Skeletal muscle satellite cell (primary cell): ENCODE measurements around the gene CEPT1.

Experiments
- H3K27me3 ChIP-seq: 2 replicates; pipeline ENCODE4 v1.7.0; 2013; ENCODE audit warnings: low read length; ENCODE audit not compliant: control insufficient read depth, insufficient read depth
- H3K36me3 ChIP-seq: 2 replicates; pipeline ENCODE4 v1.7.0; 2013; ENCODE audit warnings: mild to moderate bottlenecking, control low read depth, low read length; ENCODE audit not compliant: insufficient read depth
- H3K4me1 ChIP-seq: 2 replicates; pipeline ENCODE4 v1.7.0; 2013; ENCODE audit warnings: low read length; ENCODE audit not compliant: control insufficient read depth, insufficient read depth
- H3K4me2 ChIP-seq: 2 replicates; pipeline ENCODE4 v1.7.0; 2013; ENCODE audit warnings: mild to moderate bottlenecking, low read length
- H3K4me3 ChIP-seq: 2 replicates; pipeline ENCODE4 v1.7.0; 2013; ENCODE audit warnings: low read length
- H3K9ac ChIP-seq: 2 replicates; pipeline ENCODE4 v1.7.0; 2013; ENCODE audit warnings: mild to moderate bottlenecking, low read depth, low read length, moderate library complexity
- H3K9me3 ChIP-seq: replicated peaks from 2 replicates; pipeline ENCODE4 v1.7.0; 2013; ENCODE audit warnings: mild to moderate bottlenecking, control low read depth, low read length

The CEPT1 gene

DNA sequence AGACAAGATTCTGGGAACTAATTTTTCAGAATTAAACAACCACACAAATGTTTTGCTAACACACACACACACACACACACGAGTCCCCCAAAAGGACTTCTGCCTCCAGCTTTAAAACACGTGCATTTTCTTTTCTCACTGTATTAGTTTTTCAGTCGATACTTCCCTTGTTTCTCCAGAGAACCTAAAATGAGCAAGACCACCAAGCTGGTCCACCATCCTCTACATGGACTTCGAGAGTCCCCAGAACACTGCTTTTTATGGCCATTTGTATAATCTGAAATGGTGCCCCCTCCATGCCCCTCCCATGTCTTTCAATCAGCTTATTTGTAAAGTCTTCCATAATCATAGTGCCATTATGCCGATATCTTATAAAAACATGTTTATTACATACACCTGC is 76.7 kb downstream of the CEPT1 start:
- Histone ChIP-seq H3K9me3 (no peaks in the 10 kb centered on the region), H3K4me1 (no peaks in the 10 kb centered on the region), H3K4me2 (no peak overlapping the region), H3K27me3 (peaks cover 23% of the 10 kb centered on the region), H3K36me3 (no peaks in the 10 kb centered on the region), H3K4me3 (no peak overlapping the region), H3K9ac (no peak overlapping the region)

DNA sequence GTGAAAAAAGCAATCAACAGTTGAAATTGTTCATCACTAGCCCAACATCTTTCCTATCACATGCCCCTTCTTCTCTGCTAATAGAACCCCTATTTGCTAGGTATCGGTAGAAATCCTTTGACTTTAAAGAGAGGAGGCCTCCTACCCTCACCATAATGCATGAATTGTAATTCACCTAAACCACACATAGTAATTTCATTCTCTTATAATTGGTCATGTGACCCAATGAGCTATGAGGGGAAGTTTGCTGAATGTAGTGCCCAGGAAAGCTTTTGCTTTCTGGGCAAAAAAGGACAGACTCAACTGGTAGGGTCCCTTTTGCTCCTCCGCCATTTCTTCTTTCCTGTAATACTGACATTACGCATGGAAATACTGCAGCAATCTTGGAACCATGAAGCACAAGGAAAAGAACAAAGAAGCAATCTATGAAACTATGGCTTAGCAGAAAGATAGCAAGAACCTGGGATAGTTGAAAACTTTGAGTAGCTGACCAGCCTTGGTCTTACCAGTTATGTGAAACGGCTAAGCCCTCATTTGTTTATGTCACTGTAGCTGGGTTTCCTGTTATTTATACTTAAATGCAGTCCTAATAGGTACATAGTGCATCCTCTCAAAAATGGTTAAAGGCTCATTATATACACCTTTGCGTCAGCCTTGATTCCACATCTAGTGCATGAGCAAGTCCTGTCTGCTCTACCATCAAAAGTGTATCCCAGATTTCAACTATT is 77.3 kb downstream of the CEPT1 start:
- Histone ChIP-seq H3K9me3 (no peaks in the 10 kb centered on the region), H3K36me3 (no peaks in the 10 kb centered on the region), H3K4me2 (no peak overlapping the region), H3K4me1 (no peaks in the 10 kb centered on the region), H3K4me3 (no peak overlapping the region), H3K9ac (no peak overlapping the region), H3K27me3 (peaks cover 20% of the 10 kb centered on the region)

DNA sequence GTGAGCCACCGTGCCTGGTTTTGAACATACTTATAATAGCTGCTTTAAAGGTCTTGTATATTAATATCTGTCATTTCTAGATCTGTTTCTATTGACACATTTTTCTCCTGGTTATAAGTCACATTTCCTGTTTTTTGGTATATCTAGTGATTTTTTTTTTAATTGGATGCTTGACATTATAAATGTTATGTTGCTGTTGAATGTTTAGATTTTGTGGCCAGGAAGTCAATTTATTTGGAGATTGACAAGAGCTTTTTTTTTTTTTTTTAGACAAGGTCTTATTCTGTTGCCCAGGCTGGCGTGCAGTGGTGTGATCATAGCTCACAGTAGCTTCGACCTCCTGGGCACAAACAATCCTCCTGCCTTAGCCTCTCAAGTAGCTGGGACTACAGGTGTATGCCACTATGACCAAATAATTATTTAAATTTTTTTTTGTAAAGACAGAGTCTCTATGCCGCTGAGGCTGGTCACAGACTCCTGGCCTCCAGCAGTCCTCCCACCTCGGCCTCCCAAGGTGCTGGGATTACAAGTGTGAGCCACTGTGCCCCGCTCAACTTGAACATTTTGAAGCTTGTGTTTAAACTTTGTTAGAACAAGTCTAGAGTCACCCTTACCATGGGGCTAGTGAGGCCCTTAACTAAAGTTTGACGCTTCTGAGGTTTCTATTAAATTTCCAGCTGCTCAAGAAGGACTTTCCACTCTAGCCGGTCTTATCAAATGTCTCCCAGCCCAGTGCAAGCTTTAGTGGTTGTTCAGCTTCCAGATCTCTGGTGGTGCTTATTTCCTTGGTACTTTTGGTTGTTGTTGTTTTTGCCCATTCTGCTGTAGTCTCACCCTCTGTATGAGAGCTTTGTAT is 78.9 kb downstream of the CEPT1 start:
- no peak overlapping the region for H3K9ac ChIP-seq

DNA sequence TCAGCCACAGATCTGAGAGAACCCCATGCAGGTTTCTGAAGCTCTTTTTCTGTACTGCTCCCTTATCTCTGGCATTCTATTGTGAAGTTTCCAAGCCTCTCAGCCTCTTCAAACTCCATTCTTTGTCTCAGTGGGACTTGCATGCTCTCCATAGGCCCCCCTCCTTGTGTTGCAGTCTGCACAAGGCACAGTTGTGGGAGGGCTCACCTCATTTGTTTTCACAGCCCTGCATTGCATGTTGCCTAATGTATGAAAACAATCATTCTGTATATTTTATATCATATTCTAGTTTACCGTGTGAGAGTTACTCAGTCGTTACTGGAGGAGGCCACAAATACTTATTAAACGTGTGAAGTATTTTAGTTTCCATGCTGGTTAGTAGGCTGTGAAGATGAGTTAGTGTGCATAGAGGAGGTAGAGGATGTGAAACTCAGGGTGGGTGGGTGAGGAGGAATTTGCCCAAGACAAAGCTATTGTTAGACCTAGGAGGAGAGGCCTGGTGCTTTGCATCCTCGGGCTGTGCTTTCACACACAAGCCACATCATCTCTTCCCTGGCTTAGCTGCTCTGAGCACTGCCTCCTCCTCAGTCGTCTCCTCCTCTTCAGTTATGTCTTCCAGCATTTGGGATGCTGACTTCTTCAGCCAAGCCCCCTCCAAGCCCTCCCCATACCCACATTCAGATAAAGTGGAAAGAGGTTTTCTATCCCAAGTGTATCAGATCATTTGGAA is 79.7 kb downstream of the CEPT1 start:
- Histone ChIP-seq H3K36me3 (no peaks in the 10 kb centered on the region), H3K4me1 (no peaks in the 10 kb centered on the region), H3K4me2 (no peak overlapping the region), H3K27me3 (peaks cover 16% of the 10 kb centered on the region), H3K9ac (no peak overlapping the region), H3K9me3 (no peaks in the 10 kb centered on the region), H3K4me3 (no peak overlapping the region)

More for the DNA sequence above, 78.9 kb downstream of the CEPT1 start:
- Histone ChIP-seq H3K36me3 (no peaks in the 10 kb centered on the region), H3K4me2 (no peak overlapping the region), H3K4me1 (no peaks in the 10 kb centered on the region), H3K27me3 (peaks cover 16% of the 10 kb centered on the region), H3K4me3 (no peak overlapping the region), H3K9me3 (no peaks in the 10 kb centered on the region)

DNA sequence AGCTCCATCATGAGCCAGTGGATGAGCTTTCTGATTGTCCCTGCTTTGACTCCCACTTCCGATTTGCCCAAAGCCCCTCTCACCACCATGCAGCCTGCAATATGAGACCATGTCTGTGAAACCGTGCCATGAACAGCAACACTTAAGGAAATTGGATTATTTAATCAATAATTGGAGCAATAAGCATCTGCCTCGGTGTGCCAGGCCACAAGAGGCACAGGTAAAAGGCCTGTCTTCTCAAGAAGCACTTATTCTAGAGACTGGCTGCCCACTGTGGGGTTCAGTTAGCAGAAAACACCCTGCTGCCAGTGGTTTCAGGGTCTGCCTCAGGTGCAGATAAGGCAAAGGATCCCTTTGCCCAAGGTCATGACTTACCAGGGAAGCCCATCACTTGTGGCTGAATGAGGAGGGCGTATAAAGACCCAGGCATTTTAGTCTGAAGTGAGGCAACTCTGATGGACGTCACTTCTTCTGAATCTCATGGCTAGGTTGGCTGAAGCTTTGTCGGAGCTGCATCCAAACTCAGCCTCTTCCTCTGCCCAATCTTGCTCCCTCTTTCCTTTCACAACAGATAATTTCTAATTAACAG is 80.4 kb downstream of the CEPT1 start:
- Histone ChIP-seq H3K4me1 (no peaks in the 10 kb centered on the region), H3K27me3 (peaks cover 16% of the 10 kb centered on the region)

DNA sequence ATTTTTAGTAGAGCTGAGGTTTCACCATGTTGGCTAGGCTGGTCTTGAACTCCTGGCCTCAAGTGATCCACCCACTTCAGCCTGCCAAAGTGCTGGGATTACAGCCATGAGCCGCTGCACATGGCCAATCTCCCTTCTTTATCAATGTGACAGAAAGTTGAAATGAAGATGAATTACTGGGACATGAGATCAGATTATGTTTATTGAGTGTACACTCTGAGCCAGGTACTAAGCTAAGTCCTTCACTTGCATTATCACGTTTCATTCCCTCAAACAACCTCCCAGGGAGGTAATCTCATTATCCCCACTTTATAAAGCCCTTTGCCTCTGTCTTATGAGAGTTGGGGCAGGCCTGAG is 81.2 kb downstream of the CEPT1 start:
- no peaks in the 10 kb centered on the region for H3K36me3 ChIP-seq
- no peak overlapping the region for H3K4me2 ChIP-seq
- H3K4me3 ChIP-seq, result no peak overlapping the region
- no peak overlapping the region for H3K9ac ChIP-seq
- peaks cover 16% of the 10 kb centered on the region for H3K27me3 ChIP-seq
- H3K9me3 ChIP-seq, result no peaks in the 10 kb centered on the region
- H3K4me1 ChIP-seq, result no peaks in the 10 kb centered on the region

More for the DNA sequence above, 80.4 kb downstream of the CEPT1 start:
- Histone ChIP-seq H3K9ac (no peak overlapping the region), H3K36me3 (no peaks in the 10 kb centered on the region), H3K4me2 (no peak overlapping the region), H3K4me3 (no peak overlapping the region), H3K9me3 (no peaks in the 10 kb centered on the region)

DNA sequence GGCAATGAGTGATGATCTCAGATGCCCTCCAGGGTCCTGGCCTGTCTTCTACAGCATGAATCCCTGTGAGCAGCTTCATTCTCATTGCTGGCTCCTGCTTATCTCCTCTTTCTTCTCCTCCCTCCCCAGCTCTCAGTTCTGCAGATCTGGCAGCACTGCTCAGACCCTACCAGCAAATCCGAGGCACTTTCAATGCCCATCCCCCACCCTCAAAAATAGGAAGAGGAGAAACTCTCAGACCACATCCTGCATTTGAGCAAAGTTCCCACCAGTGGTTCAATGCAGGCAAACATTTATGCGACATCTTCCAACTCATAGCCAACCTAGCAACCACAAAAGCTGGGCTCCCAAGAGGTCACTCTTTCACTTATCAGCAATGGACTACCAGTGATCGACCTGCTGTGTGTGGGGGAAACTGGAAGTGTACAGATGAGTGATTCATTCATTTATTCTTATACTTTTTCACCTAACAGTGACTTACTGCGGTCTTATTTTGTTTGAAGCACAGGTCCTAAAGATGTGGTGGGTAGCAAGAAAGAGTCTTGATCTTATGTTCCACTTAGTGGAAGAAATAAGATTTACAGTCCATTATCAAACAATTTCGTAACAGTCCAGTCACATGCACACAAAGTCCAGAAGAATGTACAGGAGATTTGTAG is 81.7 kb downstream of the CEPT1 start:
- H3K4me2 ChIP-seq, result no peak overlapping the region

DNA sequence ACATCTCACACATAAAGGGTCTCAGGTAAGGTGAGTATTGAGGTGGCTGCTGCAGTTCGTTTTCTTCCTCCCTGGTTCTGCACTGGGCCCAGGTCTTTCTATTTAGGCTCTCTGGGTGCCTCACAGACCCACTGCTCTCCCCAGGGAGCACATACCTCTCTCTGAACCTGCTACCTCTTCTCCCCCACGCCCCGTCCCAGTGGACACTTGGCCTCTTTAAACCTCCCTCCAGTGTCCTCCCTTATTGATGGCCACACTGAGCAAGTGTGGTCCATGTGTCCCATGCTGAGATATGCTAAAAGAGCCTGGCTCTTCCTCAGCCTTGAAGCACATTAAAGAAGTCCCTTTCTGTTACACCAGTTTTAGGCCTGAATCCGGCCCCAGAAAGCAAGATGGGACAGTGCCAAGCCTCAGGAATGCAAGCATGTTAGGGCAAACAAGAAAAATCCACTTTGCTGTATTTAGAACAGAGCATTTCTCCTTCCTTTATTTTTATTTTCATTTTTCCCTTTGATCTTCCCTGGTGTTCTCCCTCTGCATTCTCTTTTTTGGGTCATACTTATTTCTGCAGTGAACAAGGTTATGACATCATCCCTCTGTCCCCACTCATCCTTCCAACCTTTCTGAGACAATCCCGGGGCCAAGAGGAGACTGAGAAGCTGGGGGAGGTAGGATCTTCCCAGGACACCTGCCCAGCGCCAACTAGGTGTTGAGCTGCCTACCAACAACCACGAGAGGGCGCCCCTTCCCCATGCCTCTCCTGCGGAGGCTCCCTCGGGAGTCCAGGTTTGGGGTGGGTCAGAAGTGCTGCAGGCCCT is 82.5 kb downstream of the CEPT1 start:
- Histone ChIP-seq H3K9me3 (no peaks in the 10 kb centered on the region), H3K27me3 (peaks cover 16% of the 10 kb centered on the region), H3K36me3 (no peaks in the 10 kb centered on the region), H3K4me1 (peaks cover 5% of the 10 kb centered on the region), H3K4me2 (no peak overlapping the region), H3K9ac (no peak overlapping the region), H3K4me3 (no peak overlapping the region)

More for the DNA sequence above, 81.7 kb downstream of the CEPT1 start:
- Histone ChIP-seq H3K4me1 (no peaks in the 10 kb centered on the region), H3K36me3 (no peaks in the 10 kb centered on the region), H3K4me3 (no peak overlapping the region), H3K27me3 (peaks cover 16% of the 10 kb centered on the region), H3K9ac (no peak overlapping the region), H3K9me3 (no peaks in the 10 kb centered on the region)

DNA sequence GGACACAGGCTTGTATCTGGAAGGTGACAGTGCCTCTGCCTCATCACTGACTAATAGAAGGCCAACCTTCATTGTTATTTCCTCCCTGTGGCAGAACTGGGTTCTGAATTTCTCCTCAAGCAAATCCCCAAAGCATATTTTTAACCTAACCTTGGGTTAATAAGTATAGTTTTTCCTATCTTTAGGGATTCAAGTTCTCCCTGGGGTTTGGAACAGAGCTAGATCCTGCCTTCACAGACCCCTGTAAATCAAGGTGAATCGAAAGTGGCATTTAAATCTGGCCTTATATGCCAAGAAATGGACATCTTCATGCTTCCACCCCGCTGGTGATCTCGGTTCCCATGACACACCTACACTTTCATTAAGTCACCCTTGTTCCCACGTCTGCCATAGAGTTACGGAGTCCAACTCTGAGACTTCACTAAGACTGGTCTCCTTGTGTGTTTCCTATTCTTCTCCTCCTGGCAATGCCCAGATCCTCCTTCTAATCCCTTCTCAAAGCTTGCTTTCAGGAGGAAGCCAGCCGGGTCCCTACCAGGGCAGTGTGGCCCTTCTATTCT is 83.2 kb downstream of the CEPT1 start:
- Histone ChIP-seq H3K4me1 (peaks cover 12% of the 10 kb centered on the region), H3K27me3 (peaks cover 16% of the 10 kb centered on the region), H3K4me2 (no peak overlapping the region), H3K9ac (no peak overlapping the region), H3K9me3 (no peaks in the 10 kb centered on the region), H3K36me3 (no peaks in the 10 kb centered on the region), H3K4me3 (no peak overlapping the region)

DNA sequence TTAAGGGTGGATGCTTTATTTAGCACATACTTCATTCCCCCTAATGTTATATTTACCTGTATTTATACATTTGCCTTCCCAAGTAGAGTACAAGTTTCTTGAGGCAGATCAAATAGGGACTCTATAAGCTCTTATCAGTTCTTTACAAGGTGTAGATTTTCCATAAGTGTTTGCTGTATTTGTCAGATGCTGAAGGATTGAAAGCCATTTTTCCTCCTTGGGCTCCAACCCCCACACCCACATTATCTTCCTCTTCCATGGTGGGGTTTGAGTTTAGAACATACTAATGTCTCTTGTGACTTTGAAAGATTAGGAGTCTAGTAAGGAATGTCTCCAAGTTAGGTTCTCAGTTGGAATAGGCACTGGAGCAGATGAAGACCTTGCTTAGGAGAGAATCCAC is 85.1 kb downstream of the CEPT1 start:
- no peaks in the 10 kb centered on the region for H3K9me3 ChIP-seq
- H3K4me2 ChIP-seq, result no peak overlapping the region
- peaks cover 12% of the 10 kb centered on the region for H3K27me3 ChIP-seq
- H3K4me3 ChIP-seq, result no peak overlapping the region
- H3K4me1 ChIP-seq, result peaks cover 21% of the 10 kb centered on the region
- no peak overlapping the region for H3K9ac ChIP-seq
- H3K36me3 ChIP-seq, result no peaks in the 10 kb centered on the region
